HG03064 (cell line): ENCODE data around the gene TUBGCP3.

ENCODE experiments used
- ATAC-seq: cut with Tn5 transposase; IDR thresholded peaks from one replicate; pipeline ENCODE4 v1.9.1; 2021; ENCODE audit warnings: low read depth; ENCODE audit not compliant: unreplicated experiment

TUBGCP3 gene

DNA sequence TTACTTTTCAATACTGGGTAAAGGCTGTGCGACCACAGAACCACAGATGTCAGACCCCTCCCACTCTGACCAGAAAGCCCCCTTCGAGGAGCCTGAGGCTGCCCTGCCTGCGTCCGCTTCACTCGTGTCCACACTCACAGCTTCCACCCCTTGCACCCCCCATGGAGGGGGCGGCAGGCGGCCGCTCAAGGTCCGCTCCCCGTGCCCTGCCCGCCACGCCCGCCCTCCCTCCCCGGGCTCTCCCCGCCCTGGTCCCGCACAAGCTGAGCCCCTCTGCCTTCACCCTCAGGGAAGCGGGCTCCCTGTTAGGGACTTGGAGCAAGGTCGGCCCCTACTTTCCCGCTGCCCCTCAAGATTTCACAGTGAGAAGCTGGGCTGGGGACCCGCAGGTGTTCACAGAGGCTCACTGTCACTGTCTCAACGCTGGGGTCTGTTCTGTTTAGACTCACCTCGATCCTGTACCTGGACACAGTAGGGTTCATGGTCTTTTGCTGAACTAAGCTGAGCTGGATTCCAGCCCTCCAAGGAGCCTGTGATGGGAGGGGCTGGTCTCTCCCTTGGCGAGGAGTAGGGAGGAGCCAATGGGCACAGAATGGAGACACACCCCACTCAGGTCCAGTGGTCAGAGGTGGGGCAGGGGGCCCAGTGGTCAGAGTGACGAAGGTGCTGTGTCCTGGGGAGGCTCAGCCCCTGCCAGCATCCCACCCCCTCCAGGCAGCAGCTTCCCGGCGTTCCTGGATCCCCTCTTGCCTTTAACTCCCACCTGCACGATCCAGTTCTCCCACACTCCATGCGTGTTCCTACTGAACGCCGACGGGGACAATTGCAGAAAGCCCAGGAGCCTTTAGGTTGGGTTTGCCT lies 142.3 kb downstream of the TUBGCP3 start:
- ATAC-seq: no peak

DNA sequence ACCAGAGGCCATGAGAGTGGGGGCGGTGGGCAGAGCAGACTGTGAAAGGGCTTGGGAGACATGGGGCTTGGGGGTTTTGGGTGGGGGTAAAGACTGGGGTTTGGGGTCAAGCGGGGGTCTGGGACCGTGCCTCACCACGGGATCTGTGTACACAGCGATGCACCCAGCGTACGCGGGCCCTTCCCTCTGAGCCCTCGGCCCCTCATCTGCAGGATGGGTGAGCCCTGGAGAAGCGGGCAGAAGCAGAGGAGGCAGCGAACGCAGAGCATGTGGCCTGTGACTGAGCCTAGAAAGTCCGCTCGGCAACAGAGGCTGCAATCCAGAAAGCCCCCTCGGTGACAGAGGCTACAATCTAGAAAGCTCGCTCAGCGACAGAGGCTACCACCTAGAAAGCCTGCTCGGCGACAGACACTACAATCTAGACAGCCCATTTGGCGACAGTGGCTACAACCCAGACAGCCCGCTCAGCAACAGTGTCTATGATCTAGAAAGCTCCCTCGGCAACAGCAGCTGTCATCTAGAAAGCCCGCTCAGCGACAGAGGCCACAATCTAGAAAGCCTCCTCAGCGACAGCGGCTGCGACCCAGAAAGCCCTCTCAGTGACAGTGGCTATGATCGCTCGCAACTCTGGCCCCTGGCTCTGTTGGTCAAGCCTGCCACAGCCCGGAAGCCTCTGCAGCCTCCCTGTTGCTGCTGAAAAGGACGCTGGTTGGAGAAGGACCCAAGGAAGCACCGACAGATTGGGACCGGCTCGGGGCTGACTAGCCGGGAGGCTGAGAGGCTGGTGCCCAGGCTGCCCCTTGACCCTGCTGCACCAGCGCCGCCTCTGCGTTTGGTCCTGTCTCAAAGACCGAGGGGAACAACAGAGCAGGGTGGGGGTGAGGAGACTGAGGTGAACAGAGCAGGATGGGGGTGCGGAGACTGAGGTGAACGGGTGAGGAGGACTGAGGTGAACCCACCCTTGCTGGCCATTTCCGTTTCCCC lies 143.2 kb downstream of the TUBGCP3 start:
- ATAC-seq: no peak

DNA sequence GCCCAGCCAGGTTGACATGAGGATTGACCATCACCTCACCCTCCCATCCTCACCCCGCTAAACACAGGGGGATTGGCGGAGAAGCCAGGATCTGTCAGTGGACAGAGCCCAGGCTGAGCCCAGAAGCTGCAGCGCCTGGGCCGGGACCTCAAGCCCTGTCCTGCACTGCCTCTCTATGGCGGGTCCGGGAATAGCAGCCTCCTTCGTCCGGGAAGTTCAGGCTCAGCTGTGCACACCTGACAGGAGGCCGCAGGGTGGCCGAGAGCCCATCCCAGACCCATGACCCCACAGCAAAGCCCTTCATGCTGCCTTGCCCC lies 144.0 kb downstream of the TUBGCP3 start:
- peak; percentile 59 for ATAC-seq

DNA sequence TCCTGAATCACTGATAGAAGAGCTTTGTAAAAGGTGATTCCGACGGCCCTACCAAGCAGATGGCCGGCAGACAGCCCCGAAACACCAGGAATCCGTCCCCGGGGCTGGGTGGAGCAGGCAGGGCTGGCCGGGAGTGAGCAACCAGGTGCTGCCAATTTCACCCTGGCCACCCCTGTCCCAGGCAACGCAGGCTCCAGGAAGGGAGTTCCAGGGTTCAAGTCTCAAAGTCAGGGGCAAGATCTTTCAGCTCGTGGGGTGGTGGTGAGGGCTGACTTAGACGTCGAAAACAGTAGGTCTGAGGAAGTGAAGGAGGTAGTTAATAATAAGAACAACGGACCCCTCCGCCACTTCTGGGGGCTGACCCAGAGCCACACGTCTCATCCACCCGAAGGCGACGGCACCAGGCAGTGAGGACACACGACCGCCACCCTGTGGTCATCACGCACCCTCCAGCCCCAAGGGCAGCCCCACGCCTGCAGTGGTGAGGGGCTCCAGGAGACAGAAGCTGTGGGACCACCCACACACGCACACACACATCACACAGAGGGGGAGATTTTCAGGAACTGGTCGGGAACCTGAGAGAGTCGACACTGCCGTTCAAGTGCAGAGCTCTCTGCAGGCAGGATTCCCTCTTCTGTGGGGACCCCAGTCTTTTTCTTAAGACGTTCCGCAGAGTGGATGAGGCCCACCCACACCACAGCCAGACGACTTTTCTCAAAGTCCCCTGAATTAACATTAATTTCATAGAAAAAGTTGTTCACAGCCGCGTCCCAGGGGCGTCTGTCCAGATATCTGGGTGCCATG lies 144.6 kb downstream of the TUBGCP3 start:
- no peak for ATAC-seq

DNA sequence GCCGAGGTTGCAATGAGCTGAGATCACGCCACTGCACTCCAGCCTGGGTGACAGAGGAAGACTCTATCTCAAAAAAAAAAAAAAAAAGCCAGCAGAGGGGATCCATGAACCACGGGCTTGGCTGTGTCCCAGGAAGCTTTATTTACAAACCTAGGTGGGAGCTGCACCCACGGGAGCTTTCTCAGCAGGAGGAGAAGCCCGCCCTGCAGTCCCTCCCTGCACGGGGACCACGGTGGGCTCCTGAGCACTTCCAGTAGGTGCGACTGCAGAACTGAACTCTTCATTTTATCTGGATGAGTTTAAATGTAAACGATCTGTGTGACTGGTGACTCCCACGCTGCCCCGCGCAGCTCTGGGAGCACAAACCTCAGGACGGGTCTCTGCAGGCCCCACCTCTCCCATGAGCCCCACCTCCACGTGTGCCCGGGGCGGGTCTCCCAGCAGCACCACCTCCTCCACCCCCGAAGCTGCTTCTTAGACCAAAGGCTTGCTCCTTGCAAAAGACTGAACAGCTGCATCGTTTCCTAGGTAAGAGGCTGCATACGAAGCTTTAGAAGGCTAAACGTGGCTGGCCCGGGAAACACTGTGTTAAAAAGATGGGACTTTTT lies 145.4 kb downstream of the TUBGCP3 start:
- no peak for ATAC-seq

DNA sequence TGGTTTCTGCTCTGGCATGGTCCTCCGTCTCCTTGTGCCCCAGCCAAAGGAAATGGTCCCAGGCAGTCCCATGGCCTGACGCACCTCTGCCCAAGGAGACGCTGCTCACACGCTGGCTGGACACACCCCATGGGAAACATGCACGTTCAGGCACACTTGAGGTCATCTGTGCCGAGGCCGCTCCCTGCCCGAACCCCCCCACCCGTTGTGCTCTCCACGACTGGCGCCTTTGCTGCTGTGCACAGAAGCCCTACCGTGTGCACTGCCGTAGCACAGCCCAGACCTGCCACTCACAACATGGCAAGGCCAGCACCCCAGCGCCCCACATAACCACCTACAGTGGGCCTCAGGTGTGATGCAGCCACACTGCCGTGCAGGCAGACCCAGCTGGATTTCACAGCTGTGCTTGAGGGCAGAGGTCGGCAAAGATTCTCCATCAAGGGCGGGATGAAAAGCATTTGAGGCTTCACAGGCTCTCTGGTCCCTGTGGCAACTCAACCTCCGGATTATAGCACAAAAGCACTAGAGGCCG lies 146.1 kb downstream of the TUBGCP3 start:
- ATAC-seq: no peak

DNA sequence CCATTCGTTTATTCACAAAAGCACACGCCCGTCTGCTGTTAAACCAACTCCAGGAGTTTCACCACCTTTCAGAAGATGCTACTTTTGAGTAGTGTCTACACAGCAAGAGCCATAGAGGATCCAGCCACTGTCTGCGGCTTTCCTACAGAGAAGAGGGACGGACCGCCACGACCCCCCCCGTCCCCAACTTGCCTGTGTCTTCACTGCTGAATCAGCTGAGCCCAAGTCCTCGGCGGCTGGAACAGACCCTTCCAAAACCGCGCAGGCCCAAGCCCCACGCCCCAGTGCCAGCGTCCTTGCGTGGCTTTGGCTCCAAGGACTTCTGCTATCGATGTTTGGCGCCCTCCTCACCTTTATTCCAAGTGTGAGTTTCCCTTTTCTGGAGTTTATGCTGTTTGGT lies 146.7 kb downstream of the TUBGCP3 start:
- ATAC-seq: no peak

DNA sequence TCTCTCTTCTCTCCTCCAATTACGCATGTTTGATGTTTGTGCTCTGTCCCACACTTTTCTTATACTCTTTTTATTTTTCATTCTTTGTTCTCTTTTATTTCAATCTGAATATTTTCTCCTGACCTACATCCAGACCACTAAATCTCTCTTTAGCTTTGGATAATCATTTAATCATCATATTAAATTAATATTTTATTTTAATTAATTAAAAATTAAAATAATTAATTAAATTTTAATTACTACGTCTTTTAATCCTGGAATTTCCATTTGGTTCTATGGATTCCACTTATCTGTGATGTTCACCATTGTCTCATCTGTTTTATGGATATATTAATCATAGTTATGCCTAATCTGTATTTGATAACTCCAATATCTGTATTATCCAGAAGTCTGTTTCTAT lies 149.4 kb downstream of the TUBGCP3 start:
- ATAC-seq: no peak

DNA sequence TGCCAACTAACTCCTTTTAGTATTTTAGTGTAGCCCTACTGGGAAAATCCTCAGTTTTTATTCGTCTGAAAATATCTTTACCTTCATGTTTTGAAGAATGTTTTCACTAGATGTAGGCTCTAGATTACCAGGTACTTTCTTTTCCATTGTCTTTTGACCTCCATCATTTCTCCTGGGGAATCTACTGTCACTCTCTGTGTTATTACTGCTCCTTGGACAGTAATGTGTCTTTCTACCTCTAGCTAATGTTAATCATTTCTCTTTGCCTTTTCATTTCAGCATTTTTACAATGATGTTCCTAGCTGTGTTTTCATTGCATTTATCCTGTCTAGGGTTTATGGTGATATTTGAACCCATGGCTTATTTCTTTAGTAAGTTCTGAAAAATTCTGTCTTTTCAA lies 149.9 kb downstream of the TUBGCP3 start:
- ATAC-seq: no peak

DNA sequence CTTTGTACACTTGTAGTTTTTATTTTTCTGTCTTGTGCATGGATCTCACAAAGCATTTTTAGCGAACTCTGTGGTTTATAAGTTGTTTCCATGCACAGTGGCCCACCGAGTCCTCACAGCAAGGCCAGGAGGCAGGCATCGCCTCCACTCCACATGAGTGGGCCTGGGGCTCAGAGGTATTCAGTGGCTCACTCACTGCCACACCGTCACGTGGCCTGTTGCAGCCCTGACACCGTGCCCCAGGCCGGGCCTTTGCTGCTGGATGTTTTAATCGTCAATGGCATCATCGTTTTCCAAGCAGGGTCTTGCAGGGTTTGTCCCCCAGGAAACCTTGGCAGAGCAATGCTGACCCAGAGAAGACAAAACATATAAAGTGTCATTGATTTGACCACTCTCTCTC lies 152.0 kb downstream of the TUBGCP3 start:
- no peak for ATAC-seq
